IgD-negative memory B cell (primary cell): ENCODE results near the gene PNN. TPM values are rescaled to one million over a fixed set of nuclear protein-coding genes. Genes with fewer than 3 reads are reported as not detected.
"Not testable (repeated sequence)": the region's sequence is repeated elsewhere in the genome, so short reads cannot be mapped to it uniquely, and the experiment has no call there.

Experiments
- H3K27ac Mint-ChIP-seq, 3 donors: one replicate each; pipeline ENCODE4 v1.8.0; 2020 to 2022; ENCODE audit warnings: mild to moderate bottlenecking in 3 of 3, mixed read lengths in 3 of 3, moderate library complexity in 1 of 3
- H3K27me3 Mint-ChIP-seq: one replicate; pipeline ENCODE4 v1.8.0; 2021; ENCODE audit warnings: mixed read lengths
- H3K36me3 Mint-ChIP-seq: one replicate; pipeline ENCODE4 v1.8.0; 2020; ENCODE audit warnings: mild to moderate bottlenecking, mixed read lengths
- H3K4me1 Mint-ChIP-seq, 3 donors: one replicate each; pipeline ENCODE4 v1.8.0; 2020 to 2022; ENCODE audit warnings: mixed read lengths in 3 of 3, mild to moderate bottlenecking in 1 of 3
- H3K4me3 Mint-ChIP-seq, 4 donors: one replicate each; pipeline ENCODE4 v1.8.0; 2020 to 2022; ENCODE audit warnings: mild to moderate bottlenecking in 4 of 4, mixed read lengths in 4 of 4, moderate library complexity in 3 of 4
- H3K9me3 Mint-ChIP-seq, 3 donors: one replicate each; pipeline ENCODE4 v1.8.0; 2020 to 2021; ENCODE audit warnings: mixed read lengths in 3 of 3, mild to moderate bottlenecking in 1 of 3
- polyA plus RNA-seq: library from polyadenylated mRNA; unstranded; fragments of 300-500 nt; fragmentation: Illumina TruSeq; gene quantifications from one replicate; pipeline ENCODE4 v1.2.3, GENCODE V29; 2021

The PNN gene
- polyA plus RNA-seq, 1 donor from 2014 or later: 36.3 TPM

GRCh38 chr14:39173198-39173597, 1.9 kb upstream of the PNN start:
- Mint-ChIP-seq H3K36me3 (peaks cover 6% of the 10 kb centered on the region), H3K27me3 (no peaks in the 10 kb centered on the region), H3K4me3 (peak overlapping the region; percentile 12 to 98 (median 36)), H3K27ac (peak overlapping the region in 1 of 3 donors; percentile 98), H3K9me3 (no peaks in the 10 kb centered on the region), H3K4me1 (peaks cover 19 to 29% (median 28%) of the 10 kb centered on the region in 3 donors)

- Mint-ChIP-seq H3K9me3 (no peaks in the 10 kb centered on the region), H3K27me3 (no peaks in the 10 kb centered on the region), H3K4me3 (peak overlapping the region; percentile 98 to 100 (median 98)), H3K4me1 (peaks cover 7 to 22% (median 20%) of the 10 kb centered on the region in 3 donors), H3K27ac (peak overlapping the region; percentile 98 to 99 (median 99)), H3K36me3 (peaks cover 2% of the 10 kb centered on the region)
These were observed 600 bp downstream of the PNN start for GRCh38 chr14:39175445-39176262.

- H3K4me1 Mint-ChIP-seq: peaks cover 7 to 18% (median 17%) of the 10 kb centered on the region in 3 donors
- H3K27ac Mint-ChIP-seq: peak overlapping the region; percentile 98 to 99 (median 99)
- H3K36me3 Mint-ChIP-seq: peaks cover 2% of the 10 kb centered on the region
- H3K27me3 Mint-ChIP-seq: no peaks in the 10 kb centered on the region
- H3K4me3 Mint-ChIP-seq: peak overlapping the region; percentile 98 to 100 (median 98)
- H3K9me3 Mint-ChIP-seq: no peaks in the 10 kb centered on the region
These were observed 1.5 kb downstream of the PNN start for GRCh38 chr14:39176263-39177167.

- H3K9me3 Mint-ChIP-seq: no peaks in the 10 kb centered on the region
- peak overlapping the region in 2 of 3 donors; percentile 23 to 59 for H3K27ac Mint-ChIP-seq
- H3K36me3 Mint-ChIP-seq: peaks cover 2% of the 10 kb centered on the region
- no peaks in the 10 kb centered on the region for H3K27me3 Mint-ChIP-seq
- H3K4me3 Mint-ChIP-seq: peak overlapping the region in 2 of 4 donors; percentile 50 to 51
- peaks cover 7 to 18% (median 13%) of the 10 kb centered on the region in 3 donors for H3K4me1 Mint-ChIP-seq
These were observed 2.1 kb downstream of the PNN start for GRCh38 chr14:39177168-39177545.

GRCh38 chr14:39179042-39179441, 4.0 kb downstream of the PNN start:
- peaks cover 10 to 16% (median 12%) of the 10 kb centered on the region in 3 donors for H3K4me1 Mint-ChIP-seq
- no peaks in the 10 kb centered on the region for H3K27me3 Mint-ChIP-seq
- H3K27ac Mint-ChIP-seq: peak overlapping the region in 2 of 3 donors; percentile 64 to 74
- H3K9me3 Mint-ChIP-seq: no peaks in the 10 kb centered on the region
- peaks cover 2% of the 10 kb centered on the region for H3K36me3 Mint-ChIP-seq
- peak overlapping the region in 1 of 4 donors; percentile 29 for H3K4me3 Mint-ChIP-seq

GRCh38 chr14:39180553-39180952, 5.5 kb downstream of the PNN start:
- Mint-ChIP-seq H3K4me3 (no peak overlapping the region), H3K27me3 (no peaks in the 10 kb centered on the region), H3K27ac (no peak overlapping the region), H3K36me3 (peaks cover 2% of the 10 kb centered on the region), H3K9me3 (no peaks in the 10 kb centered on the region), H3K4me1 (peaks cover 7 to 14% (median 10%) of the 10 kb centered on the region in 3 donors)

GRCh38 chr14:39181026-39181692, 6.1 kb downstream of the PNN start:
- no peaks in the 10 kb centered on the region for H3K9me3 Mint-ChIP-seq
- peaks cover 3 to 11% (median 10%) of the 10 kb centered on the region in 3 donors for H3K4me1 Mint-ChIP-seq
- H3K4me3 Mint-ChIP-seq: no peak overlapping the region
- no peak overlapping the region for H3K27ac Mint-ChIP-seq
- no peaks in the 10 kb centered on the region for H3K27me3 Mint-ChIP-seq
- peaks cover 2% of the 10 kb centered on the region for H3K36me3 Mint-ChIP-seq

- H3K9me3 Mint-ChIP-seq: no peaks in the 10 kb centered on the region
- H3K27ac Mint-ChIP-seq: no peak overlapping the region
- no peaks in the 10 kb centered on the region for H3K27me3 Mint-ChIP-seq
- peaks cover 2% of the 10 kb centered on the region for H3K36me3 Mint-ChIP-seq
- no peak overlapping the region for H3K4me3 Mint-ChIP-seq
- peaks cover 3 to 11% (median 10%) of the 10 kb centered on the region in 3 donors for H3K4me1 Mint-ChIP-seq
These were observed 6.6 kb downstream of the PNN start for GRCh38 chr14:39181693-39182047.

GRCh38 chr14:39182770-39183684, 8.0 kb downstream of the PNN start:
- Mint-ChIP-seq H3K36me3 (no peaks in the 10 kb centered on the region), H3K27ac (peak overlapping the region; percentile 3 to 41 (median 10)), H3K27me3 (no peaks in the 10 kb centered on the region), H3K4me1 (peaks cover 4 to 10% (median 9%) of the 10 kb centered on the region in 3 donors), H3K4me3 (no peak overlapping the region), H3K9me3 (no peaks in the 10 kb centered on the region)

- H3K27ac Mint-ChIP-seq: peak overlapping the region in 2 of 3 donors; percentile 10 to 41
- H3K27me3 Mint-ChIP-seq, H3K4me3 Mint-ChIP-seq, H3K9me3 Mint-ChIP-seq, H3K36me3 Mint-ChIP-seq: not testable (repeated sequence)
- peaks cover 4 to 14% (median 9%) of the 10 kb centered on the region in 3 donors for H3K4me1 Mint-ChIP-seq
These were observed 8.6 kb downstream of the PNN start for GRCh38 chr14:39183685-39184003.

GRCh38 chr14:39184628-39185255, 9.7 kb downstream of the PNN start:
- Mint-ChIP-seq H3K4me3 (no peak overlapping the region), H3K27me3 (no peaks in the 10 kb centered on the region), H3K9me3 (no peaks in the 10 kb centered on the region), H3K4me1 (peaks cover 4 to 14% (median 7%) of the 10 kb centered on the region in 3 donors), H3K27ac (peak overlapping the region in 2 of 3 donors; percentile 17 to 28), H3K36me3 (no peaks in the 10 kb centered on the region)

- no peaks in the 10 kb centered on the region for H3K27me3 Mint-ChIP-seq
- no peaks in the 10 kb centered on the region for H3K9me3 Mint-ChIP-seq
- H3K27ac Mint-ChIP-seq: peak overlapping the region in 1 of 3 donors; percentile 28
- H3K4me3 Mint-ChIP-seq: no peak overlapping the region
- peaks cover 1 to 14% (median 7%) of the 10 kb centered on the region in 3 donors for H3K4me1 Mint-ChIP-seq
- H3K36me3 Mint-ChIP-seq: no peaks in the 10 kb centered on the region
These were observed 10.4 kb downstream of the PNN start for GRCh38 chr14:39185256-39186049.

- no peaks in the 10 kb centered on the region for H3K9me3 Mint-ChIP-seq
- H3K27me3 Mint-ChIP-seq: no peaks in the 10 kb centered on the region
- peak overlapping the region in 1 of 3 donors; percentile 20 for H3K27ac Mint-ChIP-seq
- peaks cover 4% of the 10 kb centered on the region for H3K36me3 Mint-ChIP-seq
- H3K4me1 Mint-ChIP-seq: peaks cover 1 to 14% (median 7%) of the 10 kb centered on the region in 3 donors
- H3K4me3 Mint-ChIP-seq: no peak overlapping the region
These were observed 12.0 kb downstream of the PNN start for GRCh38 chr14:39186941-39187525.
